ENCODE measurements around the gene AMTN. TPM values are rescaled to one million over a fixed set of nuclear protein-coding genes. Genes with fewer than 3 reads are reported as not detected.
"Not testable (repeated sequence)": the region's sequence is repeated elsewhere in the genome, so short reads cannot be mapped to it uniquely, and the experiment has no call there.

The AMTN gene
- not detected in 2 replicates for total RNA-seq

GRCh38 chr4:70518269-70518668 is at the start of gene AMTN:
AMTN (plus strand) TSS chr4:70518569; CDS start chr4:70518778, 209 bp downstream.
- DNase-seq (ENCODE audit: low read depth): no peak
- H3K4me3 ChIP-seq (ENCODE audit: low read depth, low read length): no peak within 1 kb of the TSS
- TF ChIP-seq CTCF (conservative IDR thresholded peaks at IDR 0.05; ENCODE audit: low read depth, low read length): no peak

GRCh38 chr4:70471897-70472296 is 46.5 kb upstream of the AMTN start, which contains the start of gene MUC7:
MUC7 (plus strand) TSS chr4:70472197; CDS start chr4:70474022, 1,825 bp downstream.
- TF ChIP-seq CTCF (conservative IDR thresholded peaks at IDR 0.05; ENCODE audit: low read depth, low read length): no peak
- H3K4me3 ChIP-seq (ENCODE audit: low read depth, low read length): no peak within 1 kb of the TSS
- DNase-seq (ENCODE audit: low read depth): peak; percentile 7

GRCh38 chr4:70473679-70474078 is 44.7 kb upstream of the AMTN start:
- no peak for DNase-seq (ENCODE audit: low read depth)
- no peak for TF ChIP-seq CTCF (conservative IDR thresholded peaks at IDR 0.05; ENCODE audit: low read depth, low read length)
- H3K4me3 ChIP-seq (ENCODE audit: low read depth, low read length): no peak overlapping the region

- no peak overlapping the region for H3K4me3 ChIP-seq (ENCODE audit: low read depth, low read length)
- no peak for DNase-seq (ENCODE audit: low read depth)
- TF ChIP-seq CTCF (conservative IDR thresholded peaks at IDR 0.05; ENCODE audit: low read depth, low read length): no peak
Observed at GRCh38 chr4:70488748-70489147, 29.6 kb upstream of the AMTN start.

- DNase-seq (ENCODE audit: low read depth): no peak
- no peak overlapping the region for H3K4me3 ChIP-seq (ENCODE audit: low read depth, low read length)
- no peak for TF ChIP-seq CTCF (conservative IDR thresholded peaks at IDR 0.05; ENCODE audit: low read depth, low read length)
Observed at GRCh38 chr4:70496231-70496630, 22.1 kb upstream of the AMTN start.

- not testable (repeated sequence) for DNase-seq (ENCODE audit: low read depth); H3K4me3 ChIP-seq (ENCODE audit: low read depth, low read length)
Observed at GRCh38 chr4:70501838-70502237, 16.5 kb upstream of the AMTN start.

GRCh38 chr4:70504733-70505132 is 13.6 kb upstream of the AMTN start:
- DNase-seq (ENCODE audit: low read depth): no peak
- TF ChIP-seq CTCF (conservative IDR thresholded peaks at IDR 0.05; ENCODE audit: low read depth, low read length): no peak
- no peak overlapping the region for H3K4me3 ChIP-seq (ENCODE audit: low read depth, low read length)

Measured in epithelial cell of proximal tubule (primary cell).